ENCODE results near the gene GEMIN7.

- TF ChIP-seq CTCF (IDR thresholded peaks at IDR 0.05): no peak
- no peak for TF ChIP-seq CEBPB (IDR thresholded peaks at IDR 0.05)
- TF ChIP-seq MAX (IDR thresholded peaks at IDR 0.05): no peak
- TF ChIP-seq EP300 (IDR thresholded peaks at IDR 0.05): no peak
Measured at GRCh38 chr19:45071969-45072790, 6.9 kb upstream of the GEMIN7 start.

Measured in A549 (cell line).